GM18861 (cell line): ENCODE results near the gene DOCK3.
"Not testable (repeated sequence)": the region's sequence is repeated elsewhere in the genome, so short reads cannot be mapped to it uniquely, and the experiment has no call there.

Experiments
- ATAC-seq: cut with Tn5 transposase; IDR thresholded peaks from one replicate; pipeline ENCODE4 v1.9.1; 2021; ENCODE audit not compliant: unreplicated experiment

Gene DOCK3

GRCh38 chr3:51186446-51186845, 511.7 kb downstream of the DOCK3 start:
- ATAC-seq = not testable (repeated sequence)

- no peak for ATAC-seq
Observed at GRCh38 chr3:51190199-51190598, 515.5 kb downstream of the DOCK3 start.

DNA sequence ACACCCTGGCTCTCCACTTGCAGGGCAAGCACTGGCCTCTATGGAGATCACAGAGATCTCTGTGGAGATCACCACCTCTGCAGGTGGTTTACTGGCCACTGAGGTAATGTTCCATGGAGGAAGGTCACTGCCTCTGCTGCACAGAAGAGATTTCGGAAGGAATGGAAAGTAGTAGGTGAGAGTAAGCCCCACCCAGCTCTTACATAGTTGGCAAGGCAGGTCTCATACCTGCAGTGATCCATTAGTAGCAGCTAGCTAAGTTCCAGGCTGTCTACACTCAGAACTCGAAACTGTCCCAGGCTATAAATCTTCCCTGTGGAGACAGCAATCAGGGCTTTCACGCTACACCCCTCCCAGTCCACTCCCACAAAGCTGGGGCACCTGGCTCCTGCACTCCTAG, 516.1 kb downstream of the DOCK3 start:
- ATAC-seq = no peak

GRCh38 chr3:51191768-51192167, 517.0 kb downstream of the DOCK3 start:
- no peak for ATAC-seq

DNA sequence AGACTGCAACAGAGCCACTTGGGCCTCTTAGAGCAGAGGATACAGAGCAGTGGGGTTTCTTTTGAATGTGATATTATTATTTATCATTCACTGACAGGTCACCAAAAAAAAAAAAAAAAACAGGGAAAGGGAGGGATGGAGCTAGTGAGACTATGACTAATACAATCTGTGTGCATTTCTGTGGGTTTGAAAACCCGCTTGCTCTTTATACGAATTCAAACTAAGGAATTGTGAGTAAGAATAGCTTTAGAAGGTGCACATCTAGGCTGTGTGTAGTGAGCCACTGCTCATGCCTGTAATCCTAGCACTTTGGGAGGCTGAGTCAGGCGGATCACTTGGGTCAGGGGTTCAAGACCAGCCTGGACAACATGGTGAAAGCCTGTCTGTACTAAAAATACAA, 523.8 kb downstream of the DOCK3 start:
- ATAC-seq = no peak

DNA sequence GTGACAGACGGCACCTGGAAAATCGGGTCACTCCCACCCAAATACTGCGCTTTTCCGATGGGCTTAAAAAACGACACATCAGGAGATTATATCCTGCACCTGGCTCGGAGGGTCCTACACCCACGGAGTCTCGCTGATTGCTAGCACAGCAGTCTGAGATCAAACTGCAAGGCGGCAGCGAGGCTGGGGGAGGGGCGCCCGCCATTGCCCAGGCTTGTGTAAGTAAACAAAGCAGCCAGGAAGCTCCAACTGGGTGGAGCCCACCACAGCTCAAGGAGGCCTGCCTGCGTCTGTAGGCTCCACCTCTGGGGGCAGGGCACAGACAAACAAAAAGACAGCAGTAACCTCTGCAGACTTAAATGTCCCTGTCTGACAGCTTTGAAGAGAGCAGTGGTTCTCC, 524.6 kb downstream of the DOCK3 start:
- not testable (repeated sequence) for ATAC-seq

GRCh38 chr3:51216291-51216690, 541.6 kb downstream of the DOCK3 start:
- ATAC-seq = no peak

- no peak for ATAC-seq
Observed at GRCh38 chr3:51221959-51222358, 547.2 kb downstream of the DOCK3 start.

DNA sequence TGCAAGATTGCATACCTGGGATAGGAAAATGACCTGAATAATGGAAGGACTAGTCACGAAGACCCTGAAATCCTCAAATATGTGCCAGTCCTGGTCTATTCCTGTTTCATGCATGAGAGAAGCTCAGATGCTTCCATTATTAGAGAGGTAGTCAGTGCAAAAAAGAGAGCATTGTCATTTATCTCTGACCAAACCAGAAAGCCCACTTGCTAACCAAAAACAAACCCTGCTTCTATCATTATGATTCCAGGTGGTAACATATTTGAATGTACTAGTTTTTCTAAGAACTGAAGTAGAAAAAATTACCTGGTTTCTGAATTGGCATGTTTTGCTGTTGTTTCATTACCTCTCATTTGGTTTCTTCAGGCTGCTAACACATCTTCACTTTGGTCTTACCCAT, 549.6 kb downstream of the DOCK3 start:
- no peak for ATAC-seq

- ATAC-seq = no peak
Observed at GRCh38 chr3:51224843-51225242, 550.1 kb downstream of the DOCK3 start.

DNA sequence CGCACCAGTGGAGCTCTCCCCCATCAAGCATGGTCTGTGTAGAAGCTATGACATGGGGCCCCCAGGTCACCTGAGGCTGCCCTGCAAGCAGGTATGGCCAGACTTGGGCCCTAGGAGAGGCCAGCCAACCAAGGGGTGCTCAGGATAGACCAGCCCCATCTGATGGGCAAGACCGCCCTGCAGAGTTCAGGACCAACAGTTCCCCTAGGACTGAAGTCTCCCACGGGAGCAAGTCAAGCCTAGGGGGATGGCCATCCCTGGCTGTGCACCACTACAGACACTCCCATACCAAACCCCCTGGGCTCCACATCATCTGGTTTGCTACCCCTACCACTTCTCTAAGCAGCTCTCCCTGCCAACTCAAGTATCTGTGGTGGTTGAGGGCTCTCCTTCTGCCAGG, 568.2 kb downstream of the DOCK3 start:
- ATAC-seq = no peak

- no peak for ATAC-seq
Observed at GRCh38 chr3:51243924-51244323, 569.2 kb downstream of the DOCK3 start.

DNA sequence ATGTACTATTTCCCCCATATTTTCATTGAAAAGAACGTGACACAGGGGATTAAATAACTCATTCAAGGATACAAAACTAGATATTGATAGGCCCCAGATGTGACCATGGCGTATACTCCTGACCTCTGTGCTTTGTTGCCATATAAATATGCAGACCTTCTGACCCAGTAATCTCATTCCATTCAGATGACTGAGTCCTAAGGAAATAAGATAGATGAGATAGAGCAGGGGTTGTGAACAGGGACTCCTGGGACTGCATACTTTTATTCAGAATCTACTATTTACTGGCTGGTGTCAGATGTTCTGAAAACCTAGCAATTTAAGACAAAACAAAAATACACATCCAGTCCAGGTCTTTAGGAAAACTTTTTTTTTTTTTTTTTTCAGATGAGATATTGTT, 571.1 kb downstream of the DOCK3 start:
- no peak for ATAC-seq

- ATAC-seq = no peak
Observed at GRCh38 chr3:51257870-51258269, 583.1 kb downstream of the DOCK3 start.

- ATAC-seq = not testable (repeated sequence)
Observed at GRCh38 chr3:51264166-51264565, 589.4 kb downstream of the DOCK3 start.

- no peak for ATAC-seq
Observed at GRCh38 chr3:51268132-51268531, 593.4 kb downstream of the DOCK3 start.

DNA sequence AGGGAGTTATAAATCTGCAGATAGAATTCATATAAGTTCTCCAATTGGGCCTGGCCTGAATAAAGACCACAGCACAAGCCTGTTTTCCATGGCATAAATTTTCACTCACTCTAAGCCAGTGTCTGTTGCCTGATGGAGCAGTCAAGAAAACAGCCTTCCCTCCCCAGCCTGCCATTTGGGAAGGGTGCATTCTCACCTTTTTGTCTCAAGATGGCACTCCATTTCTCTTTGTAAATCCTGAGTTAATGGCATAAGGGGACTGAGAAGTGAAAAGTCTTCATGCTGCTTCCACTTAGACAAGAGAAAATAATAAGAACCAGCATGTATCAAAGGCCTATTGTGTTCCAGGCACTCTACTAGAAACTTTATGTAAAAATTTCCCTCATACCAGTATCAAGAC, 594.7 kb downstream of the DOCK3 start:
- ATAC-seq = no peak

- ATAC-seq = no peak
Observed at GRCh38 chr3:51270559-51270958, 595.8 kb downstream of the DOCK3 start.

DNA sequence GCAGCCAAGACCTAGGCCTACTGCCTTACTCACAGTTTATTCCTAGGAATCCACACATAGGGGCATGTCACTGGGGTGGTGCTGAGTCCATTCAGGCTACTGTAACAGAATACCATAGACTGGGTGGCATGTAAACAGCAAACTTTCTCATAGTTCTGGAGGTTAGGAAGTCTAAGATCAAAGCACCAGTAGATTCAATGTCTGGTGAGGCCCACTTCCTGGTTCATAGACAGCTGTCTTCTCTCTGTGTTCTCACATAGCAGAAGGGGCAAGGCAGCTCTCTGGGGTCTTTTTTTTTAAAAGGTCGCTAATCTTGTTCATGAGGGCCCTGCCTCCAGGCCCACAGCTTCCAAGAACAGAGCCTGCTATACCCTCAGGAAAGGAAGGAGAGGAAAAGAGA, 596.4 kb downstream of the DOCK3 start:
- no peak for ATAC-seq

DNA sequence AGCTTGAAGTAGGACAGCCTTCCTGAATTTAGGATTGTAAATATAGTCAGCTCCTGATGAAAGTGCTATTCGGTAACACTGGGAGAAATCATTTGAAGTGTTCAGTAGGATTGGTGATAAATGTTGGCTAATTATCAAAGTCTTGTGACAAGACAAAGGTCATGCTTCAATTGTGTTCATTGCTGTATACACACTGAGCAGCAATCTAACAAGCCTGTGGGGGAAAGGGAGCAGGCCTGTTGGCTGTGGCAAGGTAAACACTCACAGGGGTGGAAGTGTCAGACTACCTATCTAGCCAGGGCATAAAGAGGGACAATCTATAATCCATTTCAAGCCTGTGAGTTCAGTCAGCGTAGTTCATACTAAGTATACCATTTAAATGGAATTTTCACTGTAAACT, 599.3 kb downstream of the DOCK3 start:
- ATAC-seq = no peak

- ATAC-seq = no peak
Observed at GRCh38 chr3:51275111-51275805, 600.5 kb downstream of the DOCK3 start.

DNA sequence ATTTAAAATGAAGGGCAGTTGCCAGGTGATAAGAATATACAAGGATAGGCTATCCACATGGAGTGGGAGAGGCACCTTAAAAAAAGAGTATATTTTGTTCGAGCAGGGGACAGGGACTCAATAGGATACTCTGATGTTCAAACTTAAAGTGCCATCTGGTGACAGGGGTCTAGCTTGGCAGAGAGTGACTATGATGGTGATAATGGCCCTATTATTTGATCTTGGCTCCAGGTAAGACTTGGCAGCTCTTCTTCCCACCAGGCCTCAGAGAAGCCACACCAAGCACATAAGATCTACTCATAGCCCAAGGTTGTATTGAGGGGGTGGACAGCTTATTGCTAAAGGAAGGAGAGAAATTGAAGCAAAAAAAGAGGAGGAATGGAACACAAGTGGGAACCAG, 601.3 kb downstream of the DOCK3 start:
- ATAC-seq = no peak

DNA sequence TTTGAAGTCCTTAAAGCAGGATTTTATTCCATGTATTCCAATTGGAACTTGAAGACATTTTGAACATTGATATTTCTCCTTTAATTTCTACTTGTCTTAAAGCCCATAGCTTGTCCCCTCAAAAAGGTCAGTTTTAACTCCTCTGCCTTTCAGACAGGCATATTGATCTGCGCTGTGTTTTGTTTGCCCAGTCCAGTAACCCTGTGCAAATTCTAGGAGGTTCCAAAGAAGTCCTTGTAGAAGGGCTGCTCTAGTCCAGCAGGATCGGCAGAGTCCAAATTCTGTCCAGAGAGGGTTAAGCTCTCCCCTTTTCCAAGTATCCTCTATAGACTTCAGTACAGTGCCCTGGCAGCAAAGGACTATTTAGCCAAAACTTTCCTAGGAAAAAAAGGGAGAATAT, 604.7 kb downstream of the DOCK3 start:
- no peak for ATAC-seq
